Calu3 (cell line): Measurements from ENCODE around the gene SORCS3. TPM values are rescaled to one million over a fixed set of nuclear protein-coding genes. Genes with fewer than 3 reads are reported as not detected.

Experiments used
- BruUV-seq: library from RNA; stranded (reverse); fragments of 400-500 nt; replicated peaks from 2 replicates; lab custom pipeline; 2021; lab: Mats Ljungman, UMichigan
- CTCF ChIA-PET: fragments of 300-600 bp; sonication (Branson Sonifier 250); formaldehyde crosslinking; loops from one replicate; lab custom pipeline; 2022; ENCODE audit warnings: antibody characterized with exemption; lab: Charles Lee
- DNase-seq: peaks from one replicate; pipeline ENCODE4 v3.0.0; 2022
- H3K27ac Mint-ChIP-seq: one replicate; pipeline ENCODE4 v1.8.0; 2022; ENCODE audit warnings: mixed read lengths; ENCODE audit not compliant: unreplicated experiment
- H3K27me3 Mint-ChIP-seq: one replicate; pipeline ENCODE4 v1.8.0; 2022; ENCODE audit warnings: mixed read lengths; ENCODE audit not compliant: unreplicated experiment
- H3K36me3 Mint-ChIP-seq: one replicate; pipeline ENCODE4 v1.8.0; 2022; ENCODE audit warnings: mild to moderate bottlenecking, moderate library complexity, mixed read lengths; ENCODE audit not compliant: insufficient read depth, unreplicated experiment
- H3K4me1 Mint-ChIP-seq: one replicate; pipeline ENCODE4 v1.8.0; 2022; ENCODE audit warnings: mild to moderate bottlenecking, low read depth, mixed read lengths; ENCODE audit not compliant: unreplicated experiment
- H3K4me3 Mint-ChIP-seq: one replicate; pipeline ENCODE4 v1.8.0; 2022; ENCODE audit warnings: mild to moderate bottlenecking, low read depth, moderate library complexity, mixed read lengths; ENCODE audit not compliant: unreplicated experiment
- H3K9me3 Mint-ChIP-seq: one replicate; pipeline ENCODE4 v1.8.0; 2022; ENCODE audit warnings: low read depth, mixed read lengths; ENCODE audit not compliant: unreplicated experiment
- intact Hi-C: fragments of 100-400 bp; cut with micrococcal nuclease; formaldehyde crosslinking; loops from one replicate; pipeline ENCODE4 v1.10.0; 2022; ENCODE audit not compliant: unreplicated experiment
- total RNA-seq: library from RNA; stranded (reverse); gene quantifications from 2 replicates; pipeline ENCODE4 v1.2.3, GENCODE V29; 2022
- TF ChIP-seq, protein P1 (sequence below): fragments of 200-600 bp; IDR thresholded peaks from one replicate; pipeline ENCODE4 v1.8.0; 2022; ENCODE audit warnings: antibody characterized with exemption; ENCODE audit not compliant: unreplicated experiment

The SORCS3 gene
- total RNA-seq, 1 experiment from 2014 or later: not detected

- peaks cover 31% of the 10 kb centered on the region for H3K27me3 Mint-ChIP-seq
- H3K36me3 Mint-ChIP-seq: no peaks in the 10 kb centered on the region
- no peaks in the 10 kb centered on the region for H3K9me3 Mint-ChIP-seq
- H3K4me3 Mint-ChIP-seq: no peak overlapping the region
- DNase-seq: no peak
- intact Hi-C loops: no loop called here
- H3K4me1 Mint-ChIP-seq: no peaks in the 10 kb centered on the region
- BruUV-seq: no TSS peak
- CTCF ChIA-PET: interaction anchor here (0.6 kb wide), 1 partner anchor 60 kb away, joined by 3 read pairs; no protein-coding TSS in a partner anchor
- TF ChIP-seq, protein P1, sequence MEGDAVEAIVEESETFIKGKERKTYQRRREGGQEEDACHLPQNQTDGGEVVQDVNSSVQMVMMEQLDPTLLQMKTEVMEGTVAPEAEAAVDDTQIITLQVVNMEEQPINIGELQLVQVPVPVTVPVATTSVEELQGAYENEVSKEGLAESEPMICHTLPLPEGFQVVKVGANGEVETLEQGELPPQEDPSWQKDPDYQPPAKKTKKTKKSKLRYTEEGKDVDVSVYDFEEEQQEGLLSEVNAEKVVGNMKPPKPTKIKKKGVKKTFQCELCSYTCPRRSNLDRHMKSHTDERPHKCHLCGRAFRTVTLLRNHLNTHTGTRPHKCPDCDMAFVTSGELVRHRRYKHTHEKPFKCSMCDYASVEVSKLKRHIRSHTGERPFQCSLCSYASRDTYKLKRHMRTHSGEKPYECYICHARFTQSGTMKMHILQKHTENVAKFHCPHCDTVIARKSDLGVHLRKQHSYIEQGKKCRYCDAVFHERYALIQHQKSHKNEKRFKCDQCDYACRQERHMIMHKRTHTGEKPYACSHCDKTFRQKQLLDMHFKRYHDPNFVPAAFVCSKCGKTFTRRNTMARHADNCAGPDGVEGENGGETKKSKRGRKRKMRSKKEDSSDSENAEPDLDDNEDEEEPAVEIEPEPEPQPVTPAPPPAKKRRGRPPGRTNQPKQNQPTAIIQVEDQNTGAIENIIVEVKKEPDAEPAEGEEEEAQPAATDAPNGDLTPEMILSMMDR: no peak
- no peak overlapping the region for H3K27ac Mint-ChIP-seq
These were observed 28.4 kb upstream of the SORCS3 start for GRCh38 chr10:104612571-104613205.

GRCh38 chr10:104613406-104613805, 27.7 kb upstream of the SORCS3 start:
- BruUV-seq: no TSS peak

GRCh38 chr10:104614245-104614831, 26.8 kb upstream of the SORCS3 start:
- peak; percentile 28 for DNase-seq
- no TSS peak for BruUV-seq
- Mint-ChIP-seq H3K27ac (no peak overlapping the region), H3K36me3 (no peaks in the 10 kb centered on the region), H3K27me3 (peaks cover 35% of the 10 kb centered on the region), H3K4me1 (no peaks in the 10 kb centered on the region), H3K9me3 (no peaks in the 10 kb centered on the region), H3K4me3 (no peak overlapping the region)
- intact Hi-C loops: loop anchor here (2.0 kb wide), 1 partner anchor 208 kb away; no protein-coding TSS in a partner anchor
- CTCF ChIA-PET: interaction anchor here (0.7 kb wide), 1 partner anchor 366 kb away, joined by 5 read pairs; no protein-coding TSS in a partner anchor
- TF ChIP-seq, protein P1: peak; percentile 27

More at GRCh38 chr10:104613406-104613805, 27.7 kb upstream of the SORCS3 start:
- no peak overlapping the region for H3K4me3 Mint-ChIP-seq
- intact Hi-C loops: no loop called here
- TF ChIP-seq, protein P1: no peak
- no peaks in the 10 kb centered on the region for H3K4me1 Mint-ChIP-seq
- no peak for DNase-seq
- CTCF ChIA-PET: no interaction called here
- H3K27ac Mint-ChIP-seq: no peak overlapping the region
- no peaks in the 10 kb centered on the region for H3K9me3 Mint-ChIP-seq
- no peaks in the 10 kb centered on the region for H3K36me3 Mint-ChIP-seq
- peaks cover 31% of the 10 kb centered on the region for H3K27me3 Mint-ChIP-seq

GRCh38 chr10:104615136-104615535, 26.0 kb upstream of the SORCS3 start:
- peaks cover 43% of the 10 kb centered on the region for H3K27me3 Mint-ChIP-seq
- no peak overlapping the region for H3K4me3 Mint-ChIP-seq

More at GRCh38 chr10:104615136-104615535, 26.0 kb upstream of the SORCS3 start:
- Mint-ChIP-seq H3K4me1 (no peaks in the 10 kb centered on the region), H3K9me3 (no peaks in the 10 kb centered on the region), H3K27ac (no peak overlapping the region), H3K36me3 (no peaks in the 10 kb centered on the region)
- CTCF ChIA-PET: no interaction called here
- intact Hi-C loops: loop anchor here (2.0 kb wide), 1 partner anchor 208 kb away; no protein-coding TSS in a partner anchor
- BruUV-seq: no TSS peak
- DNase-seq: no peak
- TF ChIP-seq, protein P1: no peak
